GM12892 (cell line): ENCODE data around the gene COX7C.
"Not testable (repeated sequence)": the region's sequence is repeated elsewhere in the genome, so short reads cannot be mapped to it uniquely, and the experiment has no call there.

Experiments
- DNase-seq: peaks from one replicate; pipeline ENCODE4 v3.0.0; 2011; ENCODE audit not compliant: insufficient read length
- FAIRE-seq: peaks from 2 replicates; lab custom pipeline; 2011; peaks lifted over from hg19 to GRCh38; lab: Jason Lieb, UNC
- POLR2A ChIP-seq: IDR thresholded peaks from 2 replicates; pipeline ENCODE4 v1.6.1; 2011; ENCODE audit warnings: low read depth, low read length, control low read depth
- POLR2AphosphoS5 ChIP-seq: IDR thresholded peaks from 2 replicates; pipeline ENCODE4 v1.6.1; 2011; ENCODE audit warnings: low read depth, low read length, control low read depth
- TAF1 ChIP-seq: IDR thresholded peaks from 2 replicates; pipeline ENCODE4 v1.6.1; 2011; ENCODE audit warnings: low read depth, mild to moderate bottlenecking, control low read depth, low read length, borderline replicate concordance

The COX7C gene

DNA sequence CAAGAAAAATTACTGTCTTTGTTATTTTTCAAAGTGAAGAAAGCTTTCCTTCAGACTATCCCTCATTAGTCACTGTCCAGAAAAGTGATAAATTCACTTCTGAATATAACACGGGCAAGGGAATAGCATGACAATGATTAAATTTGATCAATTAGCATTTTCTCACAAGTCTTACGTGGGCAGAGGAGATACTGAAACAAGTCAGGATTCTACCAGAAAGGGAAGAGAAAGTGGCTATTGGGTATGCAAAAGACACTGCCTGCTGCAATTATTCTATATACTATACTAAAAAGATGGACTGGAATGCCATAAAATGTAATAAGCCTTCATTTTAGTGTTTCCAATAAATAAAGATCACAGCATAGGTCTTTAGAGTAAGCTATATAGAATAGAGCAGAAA is 7.4 kb downstream of the COX7C start:
- FAIRE-seq (no peak), DNase-seq (no peak)
- TF ChIP-seq TAF1: no peak
- TF ChIP-seq POLR2AphosphoS5: no peak
- TF ChIP-seq POLR2A: no peak

DNA sequence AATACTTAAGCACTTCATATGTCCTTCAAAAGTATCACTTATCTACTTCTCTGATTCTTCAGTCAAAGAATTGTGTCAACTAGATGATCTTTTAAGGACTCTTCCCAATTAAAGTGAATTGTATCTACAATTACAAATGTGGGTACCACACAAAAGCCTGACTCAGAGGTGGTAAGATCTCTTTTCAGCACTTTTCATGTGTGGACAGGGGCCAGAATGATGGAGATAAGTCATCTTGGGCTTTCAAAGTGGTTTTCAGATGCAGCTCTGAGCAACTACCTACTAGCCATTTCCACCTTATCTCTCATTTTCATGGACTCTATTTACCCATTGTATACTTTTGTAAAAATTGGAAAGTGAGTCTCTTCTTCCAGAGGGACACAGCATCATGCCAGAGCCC is 8.4 kb downstream of the COX7C start:
- FAIRE-seq (no peak), DNase-seq (no peak)
- TF ChIP-seq POLR2A (no peak), TAF1 (no peak), POLR2AphosphoS5 (no peak)

DNA sequence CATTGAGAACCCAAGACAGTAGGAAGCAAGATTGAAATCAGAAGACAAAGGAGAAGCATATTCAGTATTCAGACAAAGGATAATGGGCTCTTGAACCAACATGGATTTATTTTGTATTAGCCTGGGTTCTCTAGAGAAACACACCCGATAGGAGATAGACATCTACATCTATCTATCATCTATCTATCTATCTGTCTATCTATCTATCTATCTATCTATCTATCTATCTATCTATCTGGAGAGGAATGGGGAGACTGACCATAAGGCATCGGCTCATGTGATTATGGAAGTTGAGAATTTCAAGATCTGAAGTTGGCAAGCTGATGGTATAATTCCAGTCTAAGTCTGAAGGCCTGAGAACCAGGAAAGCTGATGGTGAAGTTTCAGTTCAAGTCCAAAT is 13.4 kb downstream of the COX7C start:
- FAIRE-seq (no peak), DNase-seq (no peak)
- TF ChIP-seq POLR2AphosphoS5: no peak
- no peak for TF ChIP-seq POLR2A
- TF ChIP-seq TAF1: no peak

DNA sequence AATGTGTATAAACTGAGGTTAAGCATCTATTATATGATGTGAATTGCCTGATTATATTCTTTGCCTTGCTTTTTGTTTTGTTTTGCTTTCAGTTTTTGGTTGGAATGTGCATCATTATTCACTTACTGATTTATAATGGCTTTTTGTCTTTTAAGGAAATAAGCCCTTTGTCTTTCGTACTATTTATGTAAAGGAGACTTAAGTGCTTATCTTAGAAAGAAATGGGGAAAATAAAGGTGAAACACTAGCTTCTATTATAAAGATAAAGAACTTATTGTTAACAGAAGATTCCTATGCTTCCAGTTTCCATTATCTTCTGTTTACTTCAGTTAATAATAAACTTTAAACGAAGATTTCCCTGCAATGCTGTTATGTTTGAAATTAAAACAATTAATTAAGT is 23.3 kb downstream of the COX7C start:
- DNase-seq (no peak), FAIRE-seq (no peak)
- no peak for TF ChIP-seq TAF1
- no peak for TF ChIP-seq POLR2AphosphoS5
- TF ChIP-seq POLR2A: no peak

DNA sequence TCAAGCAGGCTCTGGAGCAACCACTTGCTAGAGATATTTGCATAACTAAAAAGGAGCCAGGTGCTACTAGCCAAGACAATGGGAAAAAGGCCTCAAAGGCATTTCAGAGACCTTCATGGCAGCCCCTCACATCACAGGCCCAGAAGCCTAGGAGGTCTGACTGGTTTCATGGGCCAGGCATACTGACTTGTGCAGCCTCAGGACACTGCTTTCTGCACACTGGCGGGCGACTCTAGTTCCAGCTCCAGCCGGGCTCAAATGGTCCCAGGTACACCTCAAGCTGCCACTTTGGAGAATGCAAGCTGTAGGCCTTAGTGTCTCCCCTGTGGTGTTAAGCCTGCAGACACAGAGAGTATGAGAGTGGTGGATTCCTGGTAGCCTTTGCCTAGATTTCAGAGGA is 27.1 kb downstream of the COX7C start:
- DNase-seq (no peak), FAIRE-seq (no peak)

DNA sequence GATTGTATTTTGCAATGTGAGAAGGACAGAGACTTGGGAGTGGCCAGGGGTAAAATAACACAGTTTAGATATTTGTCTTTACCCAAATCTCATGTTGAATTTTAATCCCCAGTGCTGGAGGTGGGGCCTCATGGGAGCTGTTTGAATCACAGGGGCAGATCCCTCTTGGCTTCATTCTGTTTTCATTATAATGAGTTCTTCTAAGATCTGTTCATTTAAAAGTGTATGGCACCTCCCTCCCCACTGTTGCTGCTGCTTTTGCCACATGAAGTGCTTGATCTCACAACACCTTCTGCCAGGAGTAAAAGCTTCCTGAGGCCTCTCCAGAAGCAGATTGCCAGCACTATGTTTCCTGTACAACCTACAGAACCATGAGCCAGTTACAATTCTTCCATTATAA is 28.1 kb downstream of the COX7C start:
- DNase-seq (no peak), FAIRE-seq (no peak)
- TF ChIP-seq POLR2AphosphoS5 (no peak), TAF1 (no peak)

More for the DNA sequence above, 27.1 kb downstream of the COX7C start:
- no peak for TF ChIP-seq POLR2A
- TF ChIP-seq POLR2AphosphoS5: no peak
- no peak for TF ChIP-seq TAF1

DNA sequence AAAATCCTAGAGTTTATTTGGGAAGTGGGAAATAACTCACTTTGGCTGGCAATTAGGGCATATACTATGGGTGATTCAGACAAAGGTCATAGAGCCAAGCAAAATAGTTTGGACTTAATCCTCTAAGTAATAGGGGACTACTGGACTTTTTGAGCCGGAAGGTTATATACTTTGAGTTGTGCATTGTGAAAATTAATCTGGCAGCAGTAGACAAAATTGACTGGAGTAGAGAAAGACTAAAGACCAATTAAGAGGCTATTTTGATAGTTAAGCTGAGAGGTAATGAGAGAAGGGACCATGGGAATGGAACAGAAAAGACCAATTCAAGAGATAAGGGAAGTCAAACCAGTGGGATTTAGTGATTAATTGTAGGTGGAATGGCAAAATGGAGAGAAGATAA is 28.9 kb downstream of the COX7C start:
- FAIRE-seq (no peak), DNase-seq (no peak)
- TF ChIP-seq POLR2AphosphoS5 (no peak), POLR2A (no peak), TAF1 (no peak)

DNA sequence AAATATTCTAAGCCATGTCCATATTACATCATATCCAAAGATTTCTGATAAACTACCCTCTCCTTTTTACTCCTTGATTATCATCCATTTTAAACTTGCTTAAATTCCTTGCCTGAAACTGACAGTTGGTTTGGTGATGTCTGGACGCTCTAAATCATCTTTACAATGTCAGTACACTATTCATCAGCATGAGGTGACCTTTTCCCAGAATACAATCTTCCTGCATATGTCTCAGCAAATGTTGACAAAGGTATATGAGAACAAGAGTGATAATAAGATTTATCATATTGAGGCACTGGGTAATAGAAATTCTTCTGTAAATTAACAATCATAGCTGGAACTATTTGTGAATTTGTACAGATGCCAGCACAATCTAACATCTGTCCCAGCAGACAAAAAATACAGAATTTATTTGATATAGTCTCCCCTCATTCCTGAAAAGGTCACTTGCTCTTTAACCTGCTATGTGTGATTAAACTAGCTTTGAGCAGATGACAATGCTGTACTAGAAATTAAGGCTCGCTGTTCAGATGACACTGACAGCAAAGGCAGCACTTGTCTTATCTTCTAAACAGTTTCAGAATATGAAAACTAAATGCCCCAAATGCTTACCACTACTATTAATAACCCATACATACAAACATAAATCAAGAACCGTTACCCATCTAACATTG is 32.2 kb downstream of the COX7C start:
- FAIRE-seq: no peak
- TF ChIP-seq POLR2AphosphoS5 (no peak), TAF1 (no peak), POLR2A (no peak)
- no peak for DNase-seq

DNA sequence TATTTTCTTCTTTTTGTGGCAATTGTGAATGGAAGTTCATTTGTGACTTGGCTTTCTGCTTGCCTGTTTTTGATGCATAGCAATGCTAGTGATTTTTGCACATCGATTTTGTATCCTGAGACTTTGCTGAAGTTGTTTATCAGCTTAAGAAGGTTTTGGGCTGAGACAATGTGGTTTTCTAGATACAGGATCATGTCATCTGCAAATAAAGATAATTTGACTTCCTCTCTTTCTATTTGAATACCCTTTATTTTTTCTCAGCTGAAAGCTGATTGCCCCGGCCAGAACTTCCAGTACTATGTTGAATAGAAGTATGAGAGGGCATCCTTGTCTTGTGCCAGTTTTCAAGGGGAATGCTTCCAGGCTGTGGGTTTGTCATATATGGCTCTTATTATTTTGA is 43.0 kb downstream of the COX7C start:
- not testable (repeated sequence) for FAIRE-seq, DNase-seq

DNA sequence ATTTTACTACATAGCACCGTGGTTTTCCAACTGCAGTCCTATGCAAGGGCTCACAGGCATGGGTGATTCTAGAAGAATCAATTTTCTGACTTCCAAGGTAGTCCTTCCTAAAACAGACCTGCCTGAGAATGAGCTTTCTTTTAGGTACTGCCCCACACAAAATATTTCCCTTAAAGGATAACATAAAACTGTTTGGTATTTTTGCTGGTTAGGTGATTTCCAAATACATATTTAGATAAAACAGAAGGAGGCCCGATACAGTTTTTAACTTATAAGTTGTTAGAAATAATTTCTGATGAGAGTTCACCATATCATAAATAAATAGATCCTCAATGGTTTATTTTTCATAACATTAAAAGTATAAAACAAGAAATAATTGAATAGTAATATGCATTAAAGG is 46.4 kb downstream of the COX7C start:
- no peak for DNase-seq
- FAIRE-seq: no peak
- TF ChIP-seq POLR2AphosphoS5 (no peak), POLR2A (no peak), TAF1 (no peak)

DNA sequence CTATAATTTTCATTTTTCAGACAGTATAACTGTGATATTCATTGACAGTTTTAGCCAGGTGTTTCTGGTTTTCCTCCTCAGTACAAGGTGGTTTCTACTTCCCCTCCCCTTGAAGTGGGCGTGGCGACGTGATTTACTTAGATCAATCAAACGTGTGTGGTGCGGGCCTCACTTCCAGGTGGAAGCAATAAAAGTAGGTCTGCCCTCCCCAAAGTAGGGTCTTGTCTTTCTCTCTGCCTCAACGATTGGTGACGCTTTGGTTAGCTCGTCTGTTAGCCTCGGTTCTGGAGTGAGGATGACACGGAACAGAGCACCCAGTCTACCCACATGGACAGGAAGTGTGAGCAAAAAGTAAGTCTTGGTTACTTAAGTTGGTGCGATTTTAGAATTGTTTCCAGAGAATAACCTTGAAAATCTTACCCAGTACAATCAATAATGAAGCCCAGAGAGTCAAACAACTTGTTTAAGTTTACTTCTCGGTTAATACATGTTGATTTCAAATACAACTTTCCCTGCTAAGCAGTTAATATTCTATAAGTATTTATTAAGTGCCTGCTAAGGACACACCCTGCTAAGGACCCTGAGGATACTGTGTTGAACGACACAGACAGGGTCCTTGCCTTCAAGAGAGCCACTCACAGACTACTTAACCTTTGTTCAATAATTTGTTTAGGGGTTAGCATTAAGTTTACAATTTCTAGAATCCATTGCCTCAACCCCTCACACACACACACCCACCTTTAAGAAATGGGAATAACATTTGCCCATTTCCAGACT is 48.4 kb downstream of the COX7C start:
- TF ChIP-seq TAF1 (no peak), POLR2A (no peak), POLR2AphosphoS5 (no peak)
- DNase-seq: no peak
- peak; percentile 5 for FAIRE-seq

DNA sequence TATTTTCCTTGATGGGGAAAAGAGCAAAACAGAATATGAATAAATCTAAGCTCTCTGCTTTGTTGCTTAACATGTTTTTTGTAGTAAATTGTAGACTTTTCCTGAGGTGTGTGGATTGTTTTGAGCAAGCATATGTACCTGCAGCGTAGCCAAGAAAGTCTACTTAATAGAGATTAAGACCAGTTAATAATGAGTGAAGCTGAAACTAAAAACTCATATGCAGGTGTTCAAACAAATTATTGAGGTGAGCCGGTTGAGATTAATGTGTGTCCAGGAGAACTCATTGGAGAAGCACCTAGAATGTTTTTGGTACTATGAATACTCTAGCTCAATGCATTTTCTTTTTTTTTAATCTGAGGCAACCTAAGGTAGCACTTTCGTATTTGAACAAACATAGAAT is 49.2 kb downstream of the COX7C start:
- DNase-seq (no peak), FAIRE-seq (no peak)
- TF ChIP-seq POLR2A (no peak), POLR2AphosphoS5 (no peak), TAF1 (no peak)
